Loucy (cell line): ENCODE data around the gene CADM4.
A peak's percentile ranks its signal among the peaks of the same experiment; 100 is the strongest.

ENCODE experiments used
- H2AFZ ChIP-seq: fragments of 200-600 bp; sonication (generic); 2 replicates; pipeline ENCODE4 v1.6.0; 2016; ENCODE audit warnings: antibody characterized with exemption, mild to moderate bottlenecking, low read length, moderate library complexity
- H3F3A ChIP-seq: fragments of 200-600 bp; 2 replicates; pipeline ENCODE4 v1.6.0; 2016; ENCODE audit warnings: antibody characterized with exemption, low read depth, mild to moderate bottlenecking
- H3K27me3 ChIP-seq: fragments of 200-600 bp; sonication (generic); 2 replicates; pipeline ENCODE4 v1.6.1; 2014; ENCODE audit warnings: low read length, mild to moderate bottlenecking; ENCODE audit not compliant: insufficient read depth, poor library complexity, severe bottlenecking
- H3K36me3 ChIP-seq: fragments of 200-600 bp; sonication (generic); 2 replicates; pipeline ENCODE4 v1.6.1; 2016; ENCODE audit warnings: low read length; ENCODE audit not compliant: insufficient read depth
- H3K4me1 ChIP-seq: fragments of 200-600 bp; sonication (generic); 2 replicates; pipeline ENCODE4 v1.5.1; 2014; ENCODE audit warnings: low read length, mild to moderate bottlenecking; ENCODE audit not compliant: insufficient read depth, poor library complexity, severe bottlenecking
- H3K4me2 ChIP-seq: fragments of 200-600 bp; sonication (generic); 2 replicates; pipeline ENCODE4 v1.6.0; 2014; ENCODE audit warnings: antibody characterized with exemption, low read length, low read depth, mild to moderate bottlenecking; ENCODE audit not compliant: poor library complexity, severe bottlenecking
- H3K4me3 ChIP-seq: fragments of 200-600 bp; sonication (generic); 2 replicates; pipeline ENCODE4 v1.5.1; 2014; ENCODE audit warnings: low read length, mild to moderate bottlenecking, mixed read lengths; ENCODE audit not compliant: poor library complexity, severe bottlenecking
- H3K79me2 ChIP-seq: fragments of 200-600 bp; sonication (generic); 2 replicates; pipeline ENCODE4 v1.6.1; 2014; ENCODE audit warnings: low read length; ENCODE audit not compliant: insufficient read depth
- H3K9ac ChIP-seq: fragments of 200-600 bp; sonication (generic); 2 replicates; pipeline ENCODE4 v1.6.0; 2014; ENCODE audit warnings: mild to moderate bottlenecking, low read depth, low read length, moderate library complexity; ENCODE audit not compliant: poor library complexity, severe bottlenecking
- H3K9me2 ChIP-seq: fragments of 200-600 bp; sonication (generic); replicated peaks from 2 replicates; pipeline ENCODE4 v1.6.1; 2016; ENCODE audit warnings: low read depth, low read length, mixed read lengths
- H3K9me3 ChIP-seq: fragments of 200-600 bp; sonication (generic); 2 replicates; pipeline ENCODE4 v1.6.1; 2014; ENCODE audit warnings: mild to moderate bottlenecking, antibody characterized with exemption, low read length, low read depth; ENCODE audit not compliant: insufficient read depth
- H4K20me1 ChIP-seq: fragments of 200-600 bp; sonication (generic); 2 replicates; pipeline ENCODE4 v1.6.0; 2014; ENCODE audit warnings: antibody characterized with exemption, low read length, mild to moderate bottlenecking; ENCODE audit not compliant: insufficient read depth, poor library complexity, severe bottlenecking
- EZH2phosphoT487 ChIP-seq: fragments of 200-600 bp; IDR thresholded peaks from 2 replicates; pipeline ENCODE4 v1.6.1; 2018; ENCODE audit warnings: antibody characterized with exemption, mild to moderate bottlenecking, moderate library complexity, borderline replicate concordance
- TF ChIP-seq, protein P1 (sequence below): fragments of 200-600 bp; sonication (generic); conservative IDR thresholded peaks from 2 replicates; pipeline ENCODE4 v1.5.1; 2014; ENCODE audit warnings: mild to moderate bottlenecking, antibody characterized with exemption, low read length

CADM4 gene

GRCh38 chr19:43594710-43595604, 44.7 kb downstream of the CADM4 start:
- Histone ChIP-seq H3K4me3 (peak overlapping the region; percentile 96), H3K4me2 (peak overlapping the region; percentile 93), H4K20me1 (peaks cover 14% of the 10 kb centered on the region), H3K9me2 (no peaks in the 10 kb centered on the region), H3K36me3 (peaks cover 19% of the 10 kb centered on the region; the same call in 1 of the 2 replicates), H2AFZ (peak overlapping the region; percentile 75), H3K27me3 (no peaks in the 10 kb centered on the region), H3K9me3 (no peaks in the 10 kb centered on the region), H3K79me2 (peaks cover 68% of the 10 kb centered on the region), H3K4me1 (peaks cover 30% of the 10 kb centered on the region), H3K9ac (peak overlapping the region; percentile 86), H3F3A (no peaks in the 10 kb centered on the region)
- TF ChIP-seq EZH2phosphoT487 = no peak
- TF ChIP-seq, protein P1, sequence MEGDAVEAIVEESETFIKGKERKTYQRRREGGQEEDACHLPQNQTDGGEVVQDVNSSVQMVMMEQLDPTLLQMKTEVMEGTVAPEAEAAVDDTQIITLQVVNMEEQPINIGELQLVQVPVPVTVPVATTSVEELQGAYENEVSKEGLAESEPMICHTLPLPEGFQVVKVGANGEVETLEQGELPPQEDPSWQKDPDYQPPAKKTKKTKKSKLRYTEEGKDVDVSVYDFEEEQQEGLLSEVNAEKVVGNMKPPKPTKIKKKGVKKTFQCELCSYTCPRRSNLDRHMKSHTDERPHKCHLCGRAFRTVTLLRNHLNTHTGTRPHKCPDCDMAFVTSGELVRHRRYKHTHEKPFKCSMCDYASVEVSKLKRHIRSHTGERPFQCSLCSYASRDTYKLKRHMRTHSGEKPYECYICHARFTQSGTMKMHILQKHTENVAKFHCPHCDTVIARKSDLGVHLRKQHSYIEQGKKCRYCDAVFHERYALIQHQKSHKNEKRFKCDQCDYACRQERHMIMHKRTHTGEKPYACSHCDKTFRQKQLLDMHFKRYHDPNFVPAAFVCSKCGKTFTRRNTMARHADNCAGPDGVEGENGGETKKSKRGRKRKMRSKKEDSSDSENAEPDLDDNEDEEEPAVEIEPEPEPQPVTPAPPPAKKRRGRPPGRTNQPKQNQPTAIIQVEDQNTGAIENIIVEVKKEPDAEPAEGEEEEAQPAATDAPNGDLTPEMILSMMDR = peak; percentile 89

DNA sequence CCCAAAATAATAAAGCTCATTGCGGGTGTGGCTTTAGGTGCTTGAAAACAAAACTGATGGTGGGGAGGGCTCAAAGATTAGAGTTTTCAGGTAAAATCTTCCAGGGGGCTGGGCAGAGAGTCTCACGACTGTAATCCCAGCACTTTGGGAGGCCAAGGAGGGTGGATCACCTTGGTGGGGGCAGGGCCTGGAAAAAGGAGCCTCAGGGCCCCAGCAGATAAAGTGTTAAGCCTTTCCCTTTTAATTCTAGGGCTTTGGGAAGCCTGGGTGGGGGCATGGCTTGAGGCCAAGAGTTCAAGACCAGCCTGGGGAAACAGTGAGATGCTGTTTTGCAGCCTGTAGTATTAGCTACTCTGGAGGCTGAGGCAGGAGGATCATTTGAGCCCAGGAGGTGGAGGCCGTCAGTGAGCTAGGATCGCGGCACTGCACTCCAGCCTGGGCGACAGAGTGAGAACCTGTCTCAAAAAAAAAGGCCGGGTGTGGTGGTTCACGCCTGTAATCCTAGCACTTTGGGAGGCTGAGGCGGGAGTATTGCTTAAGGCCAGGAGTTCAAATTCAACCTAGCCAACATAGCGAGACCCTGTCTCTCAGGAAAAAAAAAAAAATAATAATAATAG, 45.5 kb downstream of the CADM4 start:
- Histone ChIP-seq H3K79me2 (peaks cover 65% of the 10 kb centered on the region), H3F3A (0 out of 2 replicates have a peak, but pooled peaks cover under 1% of the 10 kb centered on the region), H3K27me3 (no peaks in the 10 kb centered on the region), H3K36me3 (peaks cover 12% of the 10 kb centered on the region; the same call in 1 of the 2 replicates), H3K9me2 (no peaks in the 10 kb centered on the region), H3K9ac (peak overlapping the region; percentile 9), H3K4me1 (peaks cover 36% of the 10 kb centered on the region), H3K9me3 (no peaks in the 10 kb centered on the region), H2AFZ (no peak overlapping the region), H3K4me2 (peak overlapping the region; percentile 93), H3K4me3 (peak overlapping the region; percentile 96), H4K20me1 (peaks cover 14% of the 10 kb centered on the region)
- TF ChIP-seq, protein P1 = no peak
- TF ChIP-seq EZH2phosphoT487 = no peak

DNA sequence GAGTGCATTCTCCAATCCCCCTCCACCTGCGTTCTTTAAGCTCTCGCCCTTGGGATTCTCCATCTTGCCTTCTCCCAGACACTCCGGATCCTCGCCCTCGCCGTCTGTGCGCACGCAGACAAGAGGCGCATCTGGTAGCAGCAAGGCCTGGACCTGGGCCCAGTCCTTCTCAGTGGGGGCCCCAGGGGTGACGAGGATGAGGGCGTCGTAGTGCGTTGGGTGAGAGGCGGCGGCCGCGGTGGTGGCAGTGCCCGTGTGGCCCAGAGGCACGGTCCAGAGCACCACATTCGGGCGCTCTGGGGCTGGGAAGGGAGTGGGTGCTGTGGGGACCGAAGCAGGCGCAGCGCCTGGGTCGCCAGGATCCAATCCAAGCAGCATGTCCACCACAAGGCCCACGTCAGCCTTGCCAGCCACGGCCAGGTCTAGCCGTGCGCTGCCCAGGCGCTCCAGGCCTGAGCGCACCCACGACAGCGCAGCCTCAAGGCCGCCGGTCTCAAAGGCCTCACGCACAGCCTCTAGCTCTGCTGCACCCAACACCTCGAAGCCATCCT, 46.8 kb downstream of the CADM4 start:
- Histone ChIP-seq H3F3A (0 out of 2 replicates have a peak, but pooled peaks cover 4% of the 10 kb centered on the region), H3K4me1 (peaks cover 30% of the 10 kb centered on the region), H3K9ac (no peak overlapping the region), H3K4me2 (no peak overlapping the region), H3K79me2 (peaks cover 56% of the 10 kb centered on the region), H3K9me3 (no peaks in the 10 kb centered on the region), H2AFZ (no peak overlapping the region), H4K20me1 (peaks cover 14% of the 10 kb centered on the region), H3K4me3 (no peak overlapping the region), H3K27me3 (no peaks in the 10 kb centered on the region), H3K36me3 (peaks cover 8% of the 10 kb centered on the region; the same call in 1 of the 2 replicates), H3K9me2 (no peaks in the 10 kb centered on the region)
- TF ChIP-seq, protein P1 = no peak
- TF ChIP-seq EZH2phosphoT487 = no peak
